ENCODE results near the gene BMS1.
"Not testable (repeated sequence)": the region's sequence is repeated elsewhere in the genome, so short reads cannot be mapped to it uniquely, and the experiment has no call there.

The BMS1 gene

DNA sequence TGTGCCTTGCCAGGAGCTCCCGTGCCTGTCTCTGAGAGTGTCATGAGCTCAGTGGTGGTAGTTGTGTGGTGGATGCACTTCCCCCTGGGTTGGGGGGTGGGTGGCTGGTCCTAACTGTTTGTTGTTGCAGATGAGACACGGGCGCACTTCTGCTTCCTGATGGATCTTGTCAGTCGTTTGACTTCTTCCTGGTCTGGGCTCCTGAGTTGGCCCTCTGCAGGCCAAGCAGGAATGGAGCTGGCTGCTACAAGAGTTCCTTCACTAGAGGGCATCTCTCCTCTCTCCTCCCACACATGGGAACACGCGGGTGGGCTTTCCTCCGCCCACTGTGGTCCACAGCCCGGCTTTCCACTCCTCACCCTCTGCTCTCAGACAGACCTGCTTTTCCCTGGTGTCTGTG lies 82.0 kb downstream of the BMS1 start:
- no peak for DNase-seq (ENCODE audit: extremely low read depth in 1 of 2, low read depth in 1 of 2)

DNA sequence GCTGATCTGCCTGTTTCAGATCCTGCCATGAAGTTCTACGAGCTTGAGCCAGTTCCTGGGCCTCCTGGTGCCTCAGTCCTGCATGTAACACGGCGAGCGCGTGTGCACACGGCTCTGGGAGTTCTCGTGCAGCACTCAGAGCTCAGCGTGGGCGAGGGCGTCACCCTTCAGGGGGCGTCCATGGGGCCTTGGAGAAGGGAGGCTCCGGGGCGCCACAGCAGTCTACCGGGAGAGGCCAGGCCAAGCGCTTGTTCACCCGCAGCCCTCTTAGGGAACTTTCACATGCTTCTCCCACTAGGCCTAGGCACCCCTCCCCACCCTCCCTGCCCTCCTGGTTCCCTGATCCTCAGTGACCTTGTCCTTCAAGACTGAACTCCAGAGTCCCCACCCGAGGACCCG lies 83.1 kb downstream of the BMS1 start:
- DNase-seq (ENCODE audit: extremely low read depth in 1 of 2, low read depth in 1 of 2) = no peak

DNA sequence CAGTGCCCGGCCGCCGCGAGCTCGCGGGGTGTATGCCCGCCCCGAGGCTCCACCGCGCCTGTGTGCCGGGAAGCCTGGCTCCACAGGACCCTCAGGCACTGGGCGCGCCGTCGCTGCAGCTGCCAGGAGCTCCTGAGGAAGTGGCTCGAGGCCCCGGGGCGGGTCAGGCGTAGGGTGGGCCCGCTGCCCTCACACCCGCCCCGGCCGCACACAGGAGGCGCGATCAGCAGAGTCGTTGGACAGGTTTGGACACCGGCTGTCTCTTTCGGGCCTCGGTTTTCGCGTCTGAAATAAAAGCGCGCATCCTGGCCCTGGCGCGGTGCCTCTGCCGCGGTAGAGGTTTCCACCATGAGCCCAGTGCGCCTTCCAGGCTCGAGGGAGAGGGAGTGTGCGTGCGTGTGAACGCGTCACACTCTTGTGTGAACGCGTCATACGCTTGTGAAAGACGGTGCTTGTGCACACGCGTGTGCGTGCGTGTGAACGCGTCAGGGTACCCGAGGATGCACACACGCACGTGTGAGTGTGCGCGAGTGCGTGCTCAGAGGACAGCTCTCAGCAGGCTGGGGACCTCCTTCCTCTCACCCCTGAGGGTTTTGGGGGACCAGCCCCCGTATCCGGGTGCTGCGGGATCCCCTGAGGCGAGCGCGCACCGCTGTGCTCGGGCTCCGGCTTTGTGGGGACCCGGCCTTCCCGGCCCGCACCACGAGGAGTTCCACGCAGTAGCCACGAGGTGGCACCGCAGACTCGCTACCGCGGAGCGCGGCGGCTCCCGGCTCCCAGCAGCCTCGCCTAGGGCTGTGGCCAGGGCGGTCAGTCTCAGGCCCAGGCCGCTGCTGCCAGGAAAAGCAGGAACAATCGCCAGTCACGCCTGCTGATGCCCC lies 83.8 kb downstream of the BMS1 start:
- DNase-seq (ENCODE audit: extremely low read depth in 1 of 2, low read depth in 1 of 2) = peak in 1 of 2 donors; percentile 10

DNA sequence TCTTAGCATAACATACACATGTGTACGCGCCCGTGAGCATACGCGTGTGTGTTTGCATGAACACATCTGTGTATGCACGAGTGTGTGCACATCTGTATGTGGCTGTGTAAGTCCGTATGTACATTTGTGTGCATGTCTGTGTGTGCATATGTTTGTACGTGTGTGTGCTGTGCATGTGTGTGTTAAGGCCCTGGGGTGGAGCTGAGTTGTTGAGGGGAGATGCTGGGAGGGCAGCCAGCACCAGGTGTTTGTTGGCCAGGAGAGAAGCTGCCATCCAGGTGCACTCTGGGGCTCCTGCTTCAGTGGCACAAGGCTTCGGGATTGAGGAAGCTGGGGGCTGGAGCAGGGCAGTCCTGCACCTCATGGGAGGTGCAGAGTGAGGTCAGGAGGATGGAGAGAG lies 85.0 kb downstream of the BMS1 start:
- no peak for DNase-seq (ENCODE audit: extremely low read depth in 1 of 2, low read depth in 1 of 2)

DNA sequence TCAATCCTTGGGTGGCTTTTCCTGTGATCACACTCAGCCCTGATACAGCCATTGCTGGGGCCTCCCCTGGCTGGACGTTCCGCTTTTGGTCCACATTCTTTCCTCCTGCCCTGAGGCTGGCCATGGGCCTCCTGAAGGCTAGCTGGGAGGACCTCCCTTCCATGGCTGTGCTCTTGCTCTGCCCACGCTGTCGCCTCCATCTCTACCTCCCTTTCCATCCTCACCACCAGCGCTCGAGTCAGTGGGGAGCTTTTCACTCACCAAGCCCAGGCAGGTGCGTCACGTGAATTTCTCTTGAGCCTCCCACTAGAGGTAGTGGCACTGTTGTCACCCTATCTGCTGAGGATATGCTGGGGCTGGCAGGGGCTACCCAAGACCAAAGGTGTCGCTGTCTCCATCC lies 85.9 kb downstream of the BMS1 start:
- DNase-seq (ENCODE audit: extremely low read depth in 1 of 2, low read depth in 1 of 2) = no peak

DNA sequence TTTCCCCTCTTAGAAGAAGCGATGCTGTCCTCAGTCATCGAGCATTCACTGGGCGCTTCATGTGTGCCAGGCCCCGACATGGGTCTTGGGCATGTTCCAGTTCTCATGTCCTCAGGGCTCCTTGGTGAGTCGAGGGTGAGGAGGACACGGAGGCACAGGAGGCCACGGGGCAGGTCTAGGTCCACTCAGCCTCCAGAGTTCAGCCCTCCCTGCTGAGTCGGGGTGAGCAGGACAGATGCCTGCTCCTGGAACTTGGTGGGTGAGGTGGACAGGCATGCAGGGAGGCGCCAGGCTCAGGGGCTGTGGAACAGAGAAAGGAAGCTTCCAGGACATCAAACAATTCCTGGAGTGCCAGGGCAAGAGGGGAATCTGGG lies 87.4 kb downstream of the BMS1 start:
- no peak for DNase-seq (ENCODE audit: extremely low read depth in 1 of 2, low read depth in 1 of 2)

DNA sequence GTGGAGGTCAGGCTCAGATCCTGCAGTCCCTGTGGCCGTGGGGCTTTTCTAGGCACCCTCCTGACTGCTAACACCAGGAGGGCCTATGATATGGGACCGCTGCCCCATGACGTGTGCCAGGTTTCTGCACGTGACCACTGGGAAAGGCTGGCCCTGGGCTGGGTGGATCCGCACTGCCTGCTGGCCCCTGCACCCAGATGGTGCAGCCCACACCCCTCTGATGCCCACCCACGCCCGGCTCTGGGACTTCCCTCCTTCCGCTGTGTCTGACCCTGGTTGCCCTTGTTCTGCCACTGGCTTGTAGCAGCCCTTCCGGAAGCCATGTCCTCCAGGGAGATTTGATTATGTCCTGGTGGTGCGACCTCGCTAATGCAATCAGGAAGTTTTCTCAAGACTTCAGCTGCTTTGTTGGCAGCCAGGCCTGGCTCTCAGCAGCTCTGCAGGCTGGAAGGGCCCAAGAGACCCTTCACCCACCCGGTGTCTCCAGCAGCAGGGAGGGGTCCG lies 88.6 kb downstream of the BMS1 start:
- DNase-seq (ENCODE audit: extremely low read depth in 1 of 2, low read depth in 1 of 2) = not testable (repeated sequence)

DNA sequence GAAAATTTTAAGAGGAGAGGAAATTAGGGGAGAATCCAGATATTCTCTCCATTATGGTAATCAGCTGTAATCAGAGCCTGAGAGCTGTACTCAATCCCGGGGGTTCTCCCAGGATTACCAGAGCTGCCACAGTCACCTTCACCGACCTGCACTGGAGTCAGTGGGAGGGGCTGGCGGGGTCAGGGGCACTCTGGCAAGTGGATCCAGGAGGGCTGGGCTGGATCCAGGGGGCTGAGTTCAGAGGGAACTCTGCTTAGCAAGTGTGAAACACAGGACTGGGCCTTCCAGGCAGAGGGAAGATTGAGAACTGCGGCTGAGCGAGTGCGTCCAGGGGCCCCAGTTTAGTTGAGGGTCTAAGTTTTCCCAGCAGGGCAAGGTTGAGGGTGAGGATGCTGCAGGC lies 89.2 kb downstream of the BMS1 start:
- no peak for DNase-seq (ENCODE audit: extremely low read depth in 1 of 2, low read depth in 1 of 2)

DNA sequence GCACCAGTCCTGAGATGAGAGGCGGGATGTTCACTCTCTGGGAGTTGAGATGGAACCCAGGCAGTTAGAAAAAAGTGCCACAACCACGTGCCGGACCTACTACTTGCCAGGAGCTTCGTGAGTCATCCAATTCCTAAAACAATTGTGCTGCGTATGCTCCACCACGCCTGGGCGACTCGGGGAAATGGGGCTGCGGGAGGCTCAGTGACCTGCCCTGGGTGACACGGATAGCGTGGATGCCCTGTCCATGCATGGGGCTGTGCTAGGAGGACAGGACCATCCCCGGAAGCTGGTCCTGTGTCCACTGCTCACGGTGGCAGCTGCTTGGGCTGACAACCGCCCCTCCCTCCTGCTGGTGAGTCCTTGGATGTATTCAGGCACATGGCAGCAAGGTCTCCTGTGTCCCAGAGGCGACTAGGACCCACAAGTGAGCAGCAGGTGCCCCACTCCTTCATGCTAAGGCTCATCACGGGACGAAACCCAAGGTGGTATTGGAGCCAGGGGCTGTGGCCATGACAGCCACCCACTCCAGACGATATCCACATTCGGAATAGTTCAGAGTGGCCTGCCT lies 90.4 kb downstream of the BMS1 start:
- no peak for DNase-seq (ENCODE audit: extremely low read depth in 1 of 2, low read depth in 1 of 2)

DNA sequence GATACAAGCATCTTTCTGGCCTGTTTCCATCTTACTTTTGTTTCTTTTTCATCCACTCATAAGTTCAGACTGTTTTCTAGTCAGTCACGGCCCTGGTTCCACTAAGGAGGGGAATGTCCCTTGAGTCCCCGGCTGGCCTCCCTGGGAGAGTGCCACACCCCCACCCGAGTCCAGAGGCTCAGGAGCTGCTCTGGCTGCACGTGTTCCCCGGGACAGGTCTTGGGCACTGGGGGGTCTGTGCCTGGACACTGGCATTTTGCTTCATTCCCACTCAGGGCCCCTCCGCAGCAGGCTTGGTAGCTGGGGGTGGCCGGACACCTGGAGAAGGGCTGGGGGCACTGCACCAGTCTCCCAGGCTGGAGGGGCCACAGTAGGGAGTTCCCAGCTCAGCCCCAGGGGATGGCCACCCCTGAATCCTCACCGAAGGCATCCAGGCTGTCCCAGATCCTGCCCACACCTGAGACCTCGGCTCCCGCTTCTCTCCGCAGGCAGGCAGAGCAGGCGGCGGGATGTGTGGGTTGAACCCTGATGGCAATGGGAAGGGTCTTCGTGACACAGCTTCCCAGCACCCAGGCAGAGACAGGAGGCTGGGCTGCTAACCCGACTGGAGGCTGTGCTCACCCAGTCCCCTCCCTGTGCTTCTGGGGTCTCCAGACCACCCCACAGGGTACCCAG lies 92.3 kb downstream of the BMS1 start:
- no peak for DNase-seq (ENCODE audit: extremely low read depth in 1 of 2, low read depth in 1 of 2)

DNA sequence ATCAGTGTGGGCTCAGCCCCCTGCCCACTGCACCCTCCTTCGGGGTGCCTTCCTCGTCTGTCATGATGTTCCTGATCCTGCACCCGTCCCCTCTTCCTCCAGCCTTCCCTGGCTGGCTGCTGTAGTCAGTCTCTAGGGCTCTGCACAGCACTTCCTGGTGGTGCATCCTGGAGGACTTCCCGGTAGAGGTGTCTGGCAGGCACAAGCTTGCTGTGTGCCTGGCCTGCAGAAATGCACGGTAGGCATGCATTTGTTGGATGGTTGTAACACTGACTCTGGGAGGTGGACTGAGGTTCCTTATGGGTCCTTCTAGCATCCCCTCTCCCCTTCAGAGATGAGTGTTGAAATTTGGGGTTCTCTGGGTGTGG lies 92.8 kb downstream of the BMS1 start:
- DNase-seq (ENCODE audit: extremely low read depth in 1 of 2, low read depth in 1 of 2) = no peak

DNA sequence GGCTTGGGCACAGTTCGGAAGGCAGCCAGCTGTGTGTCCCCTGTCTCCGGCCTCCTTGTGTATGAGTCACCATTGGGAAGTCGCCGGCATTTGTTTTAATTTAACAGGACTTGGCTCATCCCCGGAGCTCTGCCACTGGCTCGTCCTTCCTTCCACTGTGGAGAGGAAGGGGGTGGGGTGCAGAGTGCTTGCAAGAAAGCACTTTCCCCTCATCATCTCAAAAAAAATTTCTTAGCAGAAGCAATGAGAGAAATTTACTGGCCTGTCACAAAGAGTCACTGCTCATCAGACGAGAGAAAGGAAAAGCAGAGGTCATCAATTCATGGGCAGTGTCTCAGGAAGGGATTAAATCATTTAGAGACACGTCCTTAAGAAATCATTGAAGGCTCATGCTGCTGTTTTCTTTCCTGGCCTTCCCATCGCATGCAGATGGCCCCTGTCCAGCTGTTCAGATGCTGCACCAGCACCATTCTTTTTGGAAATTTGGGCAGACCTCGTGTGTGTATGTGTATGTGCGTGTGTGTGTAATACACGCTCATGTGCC lies 93.3 kb downstream of the BMS1 start:
- no peak for DNase-seq (ENCODE audit: extremely low read depth in 1 of 2, low read depth in 1 of 2)

DNA sequence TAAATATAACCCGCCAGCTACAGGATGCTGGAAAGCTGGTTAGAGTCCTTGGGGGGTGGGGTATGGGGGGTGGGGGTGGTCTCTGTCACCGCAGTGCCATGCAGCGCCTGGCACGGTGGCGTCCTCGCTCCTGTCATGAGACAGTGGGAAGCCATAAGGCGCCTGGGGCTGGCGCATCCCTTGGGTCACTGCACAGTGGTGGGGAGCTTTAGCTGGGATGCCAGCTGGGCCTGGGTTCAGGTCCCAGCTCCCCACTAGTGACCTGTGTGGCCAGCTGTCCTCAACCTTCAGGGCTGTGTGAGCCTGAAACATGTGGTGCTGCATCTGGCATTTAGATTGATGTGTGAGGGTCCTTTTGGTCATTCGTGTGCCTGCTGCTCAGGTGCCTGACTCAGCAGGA lies 93.9 kb downstream of the BMS1 start:
- DNase-seq (ENCODE audit: extremely low read depth in 1 of 2, low read depth in 1 of 2) = no peak

DNA sequence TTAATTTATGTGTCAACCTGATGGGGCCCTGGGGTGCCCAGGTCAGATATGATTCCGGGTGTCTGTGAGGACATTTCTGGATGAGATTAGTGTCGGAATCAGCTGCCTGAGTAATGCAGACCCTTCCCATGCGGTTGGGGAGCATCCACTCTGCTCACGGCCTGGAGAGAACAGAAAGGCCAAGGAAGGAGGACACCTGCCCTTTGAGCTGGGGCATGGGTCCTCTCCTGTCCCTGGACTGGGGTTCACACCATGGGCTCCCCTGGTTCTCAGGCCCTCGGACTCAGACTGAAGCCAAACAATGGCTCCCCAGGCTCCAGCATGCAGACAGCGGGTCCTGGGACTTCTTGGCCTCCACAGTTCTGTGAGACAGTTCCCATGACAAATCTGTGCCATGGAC lies 94.3 kb downstream of the BMS1 start:
- no peak for DNase-seq (ENCODE audit: extremely low read depth in 1 of 2, low read depth in 1 of 2)

DNA sequence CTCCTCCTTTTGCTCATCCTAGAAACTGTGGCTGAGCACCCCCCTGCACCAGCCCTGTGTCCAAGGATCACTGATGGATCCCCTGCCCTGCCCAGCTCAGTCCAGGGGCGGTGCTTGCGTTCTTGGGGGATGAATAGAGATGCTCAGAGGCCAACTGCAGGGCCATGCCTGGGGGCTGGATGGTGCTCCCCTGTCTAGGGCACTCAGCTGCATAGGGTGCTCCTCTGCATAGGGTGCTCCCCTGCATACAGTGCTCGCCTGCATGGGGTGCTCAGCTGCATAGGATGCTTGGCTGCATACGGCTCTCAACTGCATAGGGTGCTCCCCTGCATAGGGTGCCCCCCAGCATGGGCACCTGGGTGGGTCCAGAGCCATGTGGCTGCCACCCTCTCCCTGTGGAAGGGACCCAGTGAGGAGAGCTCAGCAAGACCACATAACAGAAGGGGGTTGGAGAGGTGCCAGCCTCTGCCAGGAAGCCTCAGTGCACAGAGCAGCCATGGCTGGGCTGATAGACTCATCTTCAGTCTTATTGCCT lies 95.0 kb downstream of the BMS1 start:
- DNase-seq (ENCODE audit: extremely low read depth in 1 of 2, low read depth in 1 of 2) = no peak

DNA sequence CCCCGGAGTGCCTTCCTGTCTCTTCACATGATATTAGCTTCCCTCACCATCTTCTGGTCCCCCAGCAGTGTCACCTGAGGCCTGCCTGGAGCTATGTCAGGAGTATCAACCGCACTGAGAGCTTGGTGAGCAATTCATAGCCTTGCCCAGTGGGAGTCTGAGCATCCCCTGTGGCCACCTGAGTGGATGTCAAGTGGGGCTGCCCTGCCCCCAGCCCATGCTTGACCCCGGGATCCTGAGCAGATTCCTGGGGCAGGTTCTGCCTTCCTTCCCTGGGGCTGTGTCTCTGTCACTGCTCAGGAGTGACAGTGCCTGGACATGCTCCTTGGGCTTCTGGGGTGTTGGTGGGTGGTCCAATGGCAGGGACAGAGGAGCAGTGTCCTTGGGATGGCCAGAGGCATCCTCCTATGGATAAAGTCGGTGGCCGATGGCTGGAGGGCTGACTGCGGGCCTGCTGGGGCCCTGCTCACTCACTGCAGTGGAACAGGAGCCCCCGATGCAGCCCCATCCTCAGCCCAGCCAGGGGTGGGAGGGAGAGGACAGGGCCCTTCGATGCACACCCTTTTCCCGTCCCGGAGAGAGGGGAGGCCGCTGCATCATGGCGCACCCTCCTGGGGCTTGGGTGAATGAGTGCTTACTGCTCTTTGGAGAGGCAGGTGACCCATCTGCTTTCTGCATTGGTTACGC lies 95.7 kb downstream of the BMS1 start:
- no peak for DNase-seq (ENCODE audit: extremely low read depth in 1 of 2, low read depth in 1 of 2)

DNA sequence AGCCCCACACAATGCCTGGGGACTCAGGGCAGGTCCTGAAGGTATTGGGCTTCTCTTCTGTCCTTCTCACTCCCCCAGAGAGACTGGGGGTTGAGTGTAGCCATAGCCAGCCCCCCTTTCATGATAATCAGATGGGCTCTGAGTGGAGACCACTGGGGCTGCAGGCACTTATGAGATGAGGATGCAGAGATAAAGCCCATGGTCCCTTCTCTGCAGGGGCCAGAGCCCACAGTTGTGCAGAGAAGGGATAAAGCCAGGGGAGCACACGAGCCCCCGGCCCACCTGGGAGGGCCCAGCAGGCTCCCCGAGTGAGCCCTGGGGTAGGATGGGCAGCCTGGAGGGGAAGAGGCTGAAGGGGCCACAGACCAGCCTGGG lies 96.2 kb downstream of the BMS1 start:
- no peak for DNase-seq (ENCODE audit: extremely low read depth in 1 of 2, low read depth in 1 of 2)

DNA sequence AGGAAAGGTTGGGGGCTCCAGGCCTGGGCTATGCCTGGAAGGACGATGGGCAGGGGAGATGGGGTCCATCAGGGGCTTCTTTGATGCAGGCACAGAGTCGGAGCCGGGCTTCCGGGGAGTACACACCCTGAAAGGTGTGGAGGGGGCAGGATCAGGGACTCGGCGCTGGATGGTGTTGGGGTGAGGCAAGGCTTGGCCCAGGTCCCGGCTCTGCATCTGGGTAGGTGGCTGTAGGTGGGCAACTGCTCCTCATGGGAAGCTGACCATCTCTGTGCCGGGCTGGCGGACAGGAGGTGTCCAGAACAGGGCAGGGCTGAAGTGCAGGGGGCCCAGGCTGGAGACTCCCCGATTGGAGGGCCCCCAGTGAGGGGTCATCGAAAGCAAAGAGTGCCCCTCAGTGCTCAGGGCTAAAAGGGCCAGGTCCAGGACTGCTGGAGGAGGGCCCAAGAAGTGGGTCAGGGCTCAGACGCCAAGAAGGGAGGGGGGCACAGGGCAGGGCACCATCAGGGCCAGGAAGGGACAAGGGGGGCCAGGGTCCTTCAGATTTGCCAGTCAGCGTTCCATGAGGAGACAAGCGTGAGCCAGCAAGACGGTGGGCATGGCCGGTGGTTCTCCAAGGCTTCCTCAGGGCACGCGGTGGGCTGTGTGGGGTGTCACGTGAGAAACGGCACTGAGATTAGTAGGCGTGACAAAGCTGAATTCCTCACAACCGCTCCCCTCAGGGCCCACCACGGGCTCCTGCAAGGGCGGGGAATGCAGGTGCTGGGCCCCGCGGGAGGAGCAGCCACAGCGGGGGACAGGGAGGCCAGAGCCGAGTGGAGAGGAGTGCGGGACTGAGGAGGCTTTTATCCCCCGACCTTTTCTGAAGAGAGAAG lies 97.0 kb downstream of the BMS1 start:
- DNase-seq (ENCODE audit: extremely low read depth in 1 of 2, low read depth in 1 of 2) = no peak

DNA sequence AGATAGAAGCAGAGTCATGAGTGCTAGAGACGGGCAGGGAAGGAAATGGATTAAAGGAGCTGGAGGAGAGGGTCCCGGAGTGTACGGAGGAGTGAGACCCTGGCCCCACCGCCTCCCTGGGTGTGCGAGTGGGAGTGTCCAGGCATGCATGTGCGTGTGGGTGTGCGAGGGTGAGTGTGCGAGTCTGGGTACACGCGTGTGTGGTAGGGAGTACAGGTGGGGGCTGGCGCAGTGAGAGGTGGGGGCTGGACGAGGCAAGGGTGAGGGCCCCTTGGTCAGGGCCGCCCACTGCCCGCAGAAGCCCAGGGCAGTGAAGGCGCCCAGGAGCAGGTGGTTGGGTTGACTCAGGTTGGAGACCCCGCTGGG lies 97.6 kb downstream of the BMS1 start:
- DNase-seq (ENCODE audit: extremely low read depth in 1 of 2, low read depth in 1 of 2) = no peak

DNA sequence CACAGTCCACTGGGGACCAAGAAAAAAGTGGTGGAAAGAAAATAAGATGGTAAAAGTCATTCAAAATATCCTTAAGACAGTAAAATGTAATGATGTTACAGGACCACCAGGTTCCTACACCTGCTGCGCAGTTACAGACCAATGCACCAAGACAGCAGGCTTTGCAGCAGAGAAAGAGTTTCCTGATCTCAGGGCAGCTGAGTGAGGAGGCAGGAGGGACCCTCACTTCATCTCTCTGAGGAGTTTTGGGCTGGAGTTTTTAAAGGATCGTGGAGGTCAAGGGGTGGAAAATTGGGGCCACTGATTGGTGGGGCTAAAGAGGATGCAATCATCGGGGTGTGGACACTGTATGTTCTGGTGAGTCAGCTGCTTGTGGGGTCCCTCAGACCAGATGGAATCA lies 100.0 kb downstream of the BMS1 start:
- DNase-seq (ENCODE audit: extremely low read depth in 1 of 2, low read depth in 1 of 2) = no peak
